Heart left ventricle (tissue), 13 donors: ENCODE results near the gene SPRED3.

Experiments
- CTCF ChIP-seq, 12 donors: fragments of 200-600 bp; sonication (generic) in 4 of 12; IDR thresholded peaks; one replicate each; pipeline versions ENCODE4 v1.5.0 to v1.8.0; 2018 to 2022; ENCODE audit warnings: antibody characterized with exemption in 12 of 12, mild to moderate bottlenecking in 5 of 12
- POLR2A ChIP-seq, 2 donors: fragments of 450-650 bp; IDR thresholded peaks; one replicate each; pipeline ENCODE4 v1.6.1; 2017; ENCODE audit warnings: antibody characterized with exemption in 2 of 2, mild to moderate bottlenecking in 2 of 2, moderate library complexity in 2 of 2
- donor health status: ischemic (EF 13 %, LVEDD 7.1; RV severe dilation, severe dysfunction).
- donor health status: DM: no; HTN: yes; CAD: no.
- donor health status: DM: no; HTN: no; CAD: no.
- donor health status: ischemic (EF 25% LVEDD 6.9; RV normal size, moderate dysfunction).
- donor health status: ischemic (EF 25% LVEDD 5.7; RV mildly dilated, moderate dysfunction).
- donor health status: ischemic (EF 35%, LVEDD 5.7; RV mildly dilated, moderate dysfunction).
- donor health status: nonischemic (EF 11% LVEDD 7.7; RV severe dilation, severe dysfunction).
- donor health status: DM: yes; HTN: yes; CAD: no.
- donor health status: PGD.
- donor health status: ischemic (EF 29% LVEDD 5.4; RV normal size, mild dysfunction).
- donor health status: nonischemic (EF 23%, LVEDD 6.1; RV moderate dilation, normal function).

DNA sequence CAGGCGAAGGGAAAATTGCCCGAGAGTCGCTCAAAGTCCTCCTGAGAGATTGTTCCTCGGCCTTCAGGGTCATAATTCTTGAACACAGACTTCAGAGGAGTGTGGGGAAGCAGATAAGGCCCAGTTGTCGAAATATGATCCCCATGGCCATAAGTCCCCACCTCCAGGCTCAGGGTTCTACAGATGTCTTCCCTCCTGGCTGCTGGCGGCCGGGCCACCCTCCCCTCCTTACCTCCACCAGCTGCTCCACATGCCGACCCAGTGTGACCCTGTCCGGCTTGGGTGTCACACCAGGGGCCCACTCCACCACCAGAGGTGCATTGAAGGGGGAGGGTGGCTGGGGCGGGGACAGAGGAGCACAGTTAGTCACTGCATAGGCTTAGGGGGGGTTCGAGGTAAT, 24.5 kb downstream of the SPRED3 start:
- TF ChIP-seq CTCF (IDR thresholded peaks at IDR 0.05) (no peak), POLR2A (IDR thresholded peaks at IDR 0.05) (no peak)
